GM12878 (cell line): ENCODE data around the gene CCR7. TPM values are rescaled to one million over a fixed set of nuclear protein-coding genes. Genes with fewer than 3 reads are reported as not detected.

ENCODE experiments used
- CBX3 ChIP-seq: fragments of 200-600 bp; sonication (generic); IDR thresholded peaks from 2 replicates; pipeline ENCODE4 v1.6.1; 2016; ENCODE audit warnings: low read depth, borderline replicate concordance
- FOS ChIP-seq: IDR thresholded peaks from 3 replicates; pipeline ENCODE4 v1.6.1; 2011; ENCODE audit warnings: borderline replicate concordance; ENCODE audit not compliant: insufficient read length; ENCODE audit errors: extremely low read depth
- GABPA ChIP-seq: IDR thresholded peaks from 2 replicates; pipeline ENCODE4 v1.6.1; 2014; ENCODE audit warnings: antibody characterized with exemption, low read depth, mild to moderate bottlenecking, inconsistent platforms
- HDGF ChIP-seq: fragments of 450-650 bp; IDR thresholded peaks from 2 replicates; pipeline ENCODE4 v1.6.1; 2016; ENCODE audit warnings: antibody characterized with exemption
- IKZF1 ChIP-seq: fragments of 450-650 bp; conservative IDR thresholded peaks from 2 replicates; pipeline ENCODE4 v1.6.1; 2017; ENCODE audit warnings: antibody characterized with exemption, mild to moderate bottlenecking
- SPI1 ChIP-seq: IDR thresholded peaks from 2 replicates; pipeline ENCODE4 v1.6.1; 2011; ENCODE audit warnings: low read depth, mild to moderate bottlenecking, low read length, moderate library complexity, borderline replicate concordance; ENCODE audit not compliant: insufficient read depth
- TCF12 ChIP-seq: IDR thresholded peaks from 2 replicates; pipeline ENCODE4 v1.6.1; 2011; ENCODE audit warnings: low read depth, mild to moderate bottlenecking, low read length
- ZNF207 ChIP-seq: fragments of 450-650 bp; IDR thresholded peaks from 2 replicates; pipeline ENCODE4 v1.6.1; 2014; ENCODE audit warnings: antibody characterized with exemption, mild to moderate bottlenecking, borderline replicate concordance
- ZNF274 ChIP-seq: IDR thresholded peaks from one replicate; pipeline ENCODE4 v1.8.0; 2011; ENCODE audit not compliant: insufficient read length, insufficient read depth
- polyA plus RNA-seq, 11 experiments: library from polyadenylated mRNA; depleted of rRNA in 4 of 11; unstranded in 6 of 11; stranded (reverse) in 5 of 11; fragments of >200 nt; fragmentation: Nextera tagmentation in 4 of 11; fragmentation: Illumina TruSeq in 1 of 11; extraction: Ambion mirVana in 4 of 11; extraction: Trizol in 1 of 11; gene quantifications; 1 replicate in 1 of 11; 2 replicates in 10 of 11; pipeline versions ENCODE4 v1.2.1 to v1.2.3, GENCODE V29; 2011 to 2016; ENCODE audit warnings: inconsistent platforms in 2 of 11, missing spikeins in 2 of 11, low read depth in 1 of 11
- total RNA-seq, 4 experiments: library from RNA; depleted of rRNA in 3 of 4; stranded (reverse); fragments of >200 nt in 3 of 4; fragmentation: Illumina TruSeq in 1 of 4; extraction: Trizol in 1 of 4; gene quantifications; 2 replicates each; pipeline versions ENCODE4 v1.2.1 to v1.2.3, GENCODE V29; 2013 to 2021
- TF ChIP-seq, protein P1 (sequence below): fragments of 450-650 bp; formaldehyde crosslinking; IDR thresholded peaks from 2 replicates; pipeline ENCODE4 v1.5.0; 2022; ENCODE audit warnings: mild to moderate bottlenecking, missing genetic modification characterization
- TF ChIP-seq, protein P2 (sequence below): fragments of 450-650 bp; formaldehyde crosslinking; IDR thresholded peaks from 2 replicates; pipeline ENCODE4 v1.4.0; 2022; ENCODE audit warnings: mild to moderate bottlenecking, moderate library complexity
- TF ChIP-seq, protein P3 (sequence below): IDR thresholded peaks from 2 replicates; pipeline ENCODE4 v1.6.1; 2011; ENCODE audit warnings: borderline replicate concordance, low read depth, mild to moderate bottlenecking, moderate library complexity, low read length; ENCODE audit not compliant: insufficient read depth, poor library complexity, severe bottlenecking
- TF ChIP-seq, protein P4 (sequence below): fragments of 450-650 bp; formaldehyde crosslinking; IDR thresholded peaks from 2 replicates; pipeline ENCODE4 v1.4.0; 2020; ENCODE audit warnings: mild to moderate bottlenecking, moderate library complexity
- TF ChIP-seq, protein P5 (sequence below): IDR thresholded peaks from 2 replicates; pipeline ENCODE4 v1.6.1; 2011; ENCODE audit warnings: mild to moderate bottlenecking, low read depth, low read length, moderate library complexity; ENCODE audit not compliant: insufficient replicate concordance

Gene CCR7
- total and polyA plus RNA-seq, 10 of the 15 experiments (the other 5 are each of a cell fraction or from before 2014, with no cell fraction given) = 131 to 1,171 (median 260) TPM

DNA sequence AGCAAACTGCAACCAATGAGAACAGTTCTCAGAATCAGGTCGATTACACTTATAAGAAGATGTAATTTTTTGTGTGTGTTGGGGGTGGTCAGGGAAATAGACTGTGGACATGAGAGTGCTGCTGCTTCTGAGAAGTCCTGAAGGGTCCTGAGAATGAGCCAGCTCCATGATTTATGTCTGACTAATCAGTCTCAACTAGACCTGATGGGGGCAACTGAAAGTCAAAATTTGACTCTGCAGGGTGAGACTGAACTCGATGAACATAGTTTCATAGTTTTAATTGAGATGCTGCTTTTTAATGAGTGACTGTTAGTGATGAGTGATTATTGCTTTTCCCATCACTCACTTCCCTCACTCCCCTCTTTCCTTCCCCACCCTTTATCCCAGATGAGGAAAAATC is 45.1 kb upstream of the CCR7 start (continued):
- TF ChIP-seq, protein P1, sequence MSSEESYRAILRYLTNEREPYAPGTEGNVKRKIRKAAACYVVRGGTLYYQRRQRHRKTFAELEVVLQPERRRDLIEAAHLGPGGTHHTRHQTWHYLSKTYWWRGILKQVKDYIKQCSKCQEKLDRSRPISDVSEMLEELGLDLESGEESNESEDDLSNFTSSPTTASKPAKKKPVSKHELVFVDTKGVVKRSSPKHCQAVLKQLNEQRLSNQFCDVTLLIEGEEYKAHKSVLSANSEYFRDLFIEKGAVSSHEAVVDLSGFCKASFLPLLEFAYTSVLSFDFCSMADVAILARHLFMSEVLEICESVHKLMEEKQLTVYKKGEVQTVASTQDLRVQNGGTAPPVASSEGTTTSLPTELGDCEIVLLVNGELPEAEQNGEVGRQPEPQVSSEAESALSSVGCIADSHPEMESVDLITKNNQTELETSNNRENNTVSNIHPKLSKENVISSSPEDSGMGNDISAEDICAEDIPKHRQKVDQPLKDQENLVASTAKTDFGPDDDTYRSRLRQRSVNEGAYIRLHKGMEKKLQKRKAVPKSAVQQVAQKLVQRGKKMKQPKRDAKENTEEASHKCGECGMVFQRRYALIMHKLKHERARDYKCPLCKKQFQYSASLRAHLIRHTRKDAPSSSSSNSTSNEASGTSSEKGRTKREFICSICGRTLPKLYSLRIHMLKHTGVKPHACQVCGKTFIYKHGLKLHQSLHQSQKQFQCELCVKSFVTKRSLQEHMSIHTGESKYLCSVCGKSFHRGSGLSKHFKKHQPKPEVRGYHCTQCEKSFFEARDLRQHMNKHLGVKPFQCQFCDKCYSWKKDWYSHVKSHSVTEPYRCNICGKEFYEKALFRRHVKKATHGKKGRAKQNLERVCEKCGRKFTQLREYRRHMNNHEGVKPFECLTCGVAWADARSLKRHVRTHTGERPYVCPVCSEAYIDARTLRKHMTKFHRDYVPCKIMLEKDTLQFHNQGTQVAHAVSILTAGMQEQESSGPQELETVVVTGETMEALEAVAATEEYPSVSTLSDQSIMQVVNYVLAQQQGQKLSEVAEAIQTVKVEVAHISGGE (CRISPR knock-in tag) = no peak
- TF ChIP-seq GABPA = no peak
- no peak for TF ChIP-seq ZNF207
- TF ChIP-seq, protein P2, sequence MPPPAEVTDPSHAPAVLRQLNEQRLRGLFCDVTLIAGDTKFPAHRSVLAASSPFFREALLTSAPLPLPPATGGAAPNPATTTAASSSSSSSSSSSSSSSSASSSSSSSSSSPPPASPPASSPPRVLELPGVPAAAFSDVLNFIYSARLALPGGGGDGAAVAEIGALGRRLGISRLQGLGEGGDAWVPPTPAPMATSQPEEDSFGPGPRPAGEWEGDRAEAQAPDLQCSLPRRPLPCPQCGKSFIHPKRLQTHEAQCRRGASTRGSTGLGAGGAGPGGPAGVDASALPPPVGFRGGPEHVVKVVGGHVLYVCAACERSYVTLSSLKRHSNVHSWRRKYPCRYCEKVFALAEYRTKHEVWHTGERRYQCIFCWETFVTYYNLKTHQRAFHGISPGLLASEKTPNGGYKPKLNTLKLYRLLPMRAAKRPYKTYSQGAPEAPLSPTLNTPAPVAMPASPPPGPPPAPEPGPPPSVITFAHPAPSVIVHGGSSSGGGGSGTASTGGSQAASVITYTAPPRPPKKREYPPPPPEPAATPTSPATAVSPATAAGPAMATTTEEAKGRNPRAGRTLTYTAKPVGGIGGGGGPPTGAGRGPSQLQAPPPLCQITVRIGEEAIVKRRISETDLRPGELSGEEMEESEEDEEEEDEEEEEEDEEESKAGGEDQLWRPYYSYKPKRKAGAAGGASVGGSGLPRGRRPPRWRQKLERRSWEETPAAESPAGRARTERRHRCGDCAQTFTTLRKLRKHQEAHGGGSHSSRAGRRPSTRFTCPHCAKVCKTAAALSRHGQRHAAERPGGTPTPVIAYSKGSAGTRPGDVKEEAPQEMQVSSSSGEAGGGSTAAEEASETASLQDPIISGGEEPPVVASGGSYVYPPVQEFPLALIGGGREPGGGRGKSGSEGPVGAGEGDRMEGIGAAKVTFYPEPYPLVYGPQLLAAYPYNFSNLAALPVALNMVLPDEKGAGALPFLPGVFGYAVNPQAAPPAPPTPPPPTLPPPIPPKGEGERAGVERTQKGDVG (CRISPR knock-in tag) = no peak
- TF ChIP-seq, protein P3, sequence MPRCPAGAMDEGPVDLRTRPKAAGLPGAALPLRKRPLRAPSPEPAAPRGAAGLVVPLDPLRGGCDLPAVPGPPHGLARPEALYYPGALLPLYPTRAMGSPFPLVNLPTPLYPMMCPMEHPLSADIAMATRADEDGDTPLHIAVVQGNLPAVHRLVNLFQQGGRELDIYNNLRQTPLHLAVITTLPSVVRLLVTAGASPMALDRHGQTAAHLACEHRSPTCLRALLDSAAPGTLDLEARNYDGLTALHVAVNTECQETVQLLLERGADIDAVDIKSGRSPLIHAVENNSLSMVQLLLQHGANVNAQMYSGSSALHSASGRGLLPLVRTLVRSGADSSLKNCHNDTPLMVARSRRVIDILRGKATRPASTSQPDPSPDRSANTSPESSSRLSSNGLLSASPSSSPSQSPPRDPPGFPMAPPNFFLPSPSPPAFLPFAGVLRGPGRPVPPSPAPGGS = peak; percentile 31
- TF ChIP-seq FOS = no peak
- no peak for TF ChIP-seq TCF12
- no peak for TF ChIP-seq CBX3
- TF ChIP-seq HDGF = no peak
- TF ChIP-seq IKZF1 = no peak
- TF ChIP-seq, protein P4, sequence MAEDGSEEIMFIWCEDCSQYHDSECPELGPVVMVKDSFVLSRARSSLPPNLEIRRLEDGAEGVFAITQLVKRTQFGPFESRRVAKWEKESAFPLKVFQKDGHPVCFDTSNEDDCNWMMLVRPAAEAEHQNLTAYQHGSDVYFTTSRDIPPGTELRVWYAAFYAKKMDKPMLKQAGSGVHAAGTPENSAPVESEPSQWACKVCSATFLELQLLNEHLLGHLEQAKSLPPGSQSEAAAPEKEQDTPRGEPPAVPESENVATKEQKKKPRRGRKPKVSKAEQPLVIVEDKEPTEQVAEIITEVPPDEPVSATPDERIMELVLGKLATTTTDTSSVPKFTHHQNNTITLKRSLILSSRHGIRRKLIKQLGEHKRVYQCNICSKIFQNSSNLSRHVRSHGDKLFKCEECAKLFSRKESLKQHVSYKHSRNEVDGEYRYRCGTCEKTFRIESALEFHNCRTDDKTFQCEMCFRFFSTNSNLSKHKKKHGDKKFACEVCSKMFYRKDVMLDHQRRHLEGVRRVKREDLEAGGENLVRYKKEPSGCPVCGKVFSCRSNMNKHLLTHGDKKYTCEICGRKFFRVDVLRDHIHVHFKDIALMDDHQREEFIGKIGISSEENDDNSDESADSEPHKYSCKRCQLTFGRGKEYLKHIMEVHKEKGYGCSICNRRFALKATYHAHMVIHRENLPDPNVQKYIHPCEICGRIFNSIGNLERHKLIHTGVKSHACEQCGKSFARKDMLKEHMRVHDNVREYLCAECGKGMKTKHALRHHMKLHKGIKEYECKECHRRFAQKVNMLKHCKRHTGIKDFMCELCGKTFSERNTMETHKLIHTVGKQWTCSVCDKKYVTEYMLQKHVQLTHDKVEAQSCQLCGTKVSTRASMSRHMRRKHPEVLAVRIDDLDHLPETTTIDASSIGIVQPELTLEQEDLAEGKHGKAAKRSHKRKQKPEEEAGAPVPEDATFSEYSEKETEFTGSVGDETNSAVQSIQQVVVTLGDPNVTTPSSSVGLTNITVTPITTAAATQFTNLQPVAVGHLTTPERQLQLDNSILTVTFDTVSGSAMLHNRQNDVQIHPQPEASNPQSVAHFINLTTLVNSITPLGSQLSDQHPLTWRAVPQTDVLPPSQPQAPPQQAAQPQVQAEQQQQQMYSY (CRISPR knock-in tag) = no peak
- no peak for TF ChIP-seq ZNF274
- TF ChIP-seq, protein P5, sequence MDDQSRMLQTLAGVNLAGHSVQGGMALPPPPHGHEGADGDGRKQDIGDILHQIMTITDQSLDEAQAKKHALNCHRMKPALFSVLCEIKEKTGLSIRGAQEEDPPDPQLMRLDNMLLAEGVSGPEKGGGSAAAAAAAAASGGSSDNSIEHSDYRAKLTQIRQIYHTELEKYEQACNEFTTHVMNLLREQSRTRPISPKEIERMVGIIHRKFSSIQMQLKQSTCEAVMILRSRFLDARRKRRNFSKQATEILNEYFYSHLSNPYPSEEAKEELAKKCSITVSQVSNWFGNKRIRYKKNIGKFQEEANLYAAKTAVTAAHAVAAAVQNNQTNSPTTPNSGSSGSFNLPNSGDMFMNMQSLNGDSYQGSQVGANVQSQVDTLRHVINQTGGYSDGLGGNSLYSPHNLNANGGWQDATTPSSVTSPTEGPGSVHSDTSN = no peak
- TF ChIP-seq SPI1 = no peak
